ENCODE data around the gene GRWD1.

GRWD1 gene

GRCh38 chr19:48428670-48429069, 17.1 kb upstream of the GRWD1 start:
- no peak for DNase-seq

- no peak for DNase-seq
Observed at GRCh38 chr19:48433337-48433736, 12.4 kb upstream of the GRWD1 start.

- no peak for DNase-seq
Observed at GRCh38 chr19:48436586-48436985, 9.2 kb upstream of the GRWD1 start.

DNA sequence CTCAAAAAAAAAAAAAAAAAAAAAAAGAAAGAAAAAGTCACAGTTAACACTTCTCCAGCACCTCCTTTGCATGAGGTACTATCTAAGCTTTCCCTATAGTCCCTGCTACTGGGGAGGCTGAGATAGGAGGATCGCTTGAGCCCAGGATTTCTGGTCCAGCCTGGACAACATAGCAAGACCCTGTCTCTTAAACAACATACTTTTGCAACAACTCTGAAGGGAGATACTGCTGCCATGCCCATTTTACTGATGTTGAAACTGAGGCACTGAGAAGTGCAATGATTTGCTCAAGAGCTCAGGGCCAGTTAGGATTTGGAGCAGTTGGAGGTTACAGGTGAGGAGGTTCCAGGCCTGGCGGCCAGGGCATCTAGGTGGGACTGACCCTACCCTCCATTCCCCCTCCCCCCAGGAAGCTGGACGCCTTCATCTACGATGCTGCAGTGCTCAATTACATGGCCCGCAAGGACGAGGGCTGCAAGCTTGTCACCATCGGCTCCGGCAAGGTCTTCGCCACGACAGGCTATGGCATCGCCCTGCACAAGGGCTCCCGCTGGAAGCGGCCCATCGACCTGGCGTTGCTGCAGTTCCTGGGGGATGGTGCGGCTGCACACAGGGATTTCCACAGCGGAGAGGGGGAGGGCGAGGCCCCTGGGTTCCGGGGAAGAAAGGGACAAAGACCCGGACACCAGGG, 4.3 kb upstream of the GRWD1 start:
- DNase-seq = no peak

GRCh38 chr19:48442116-48443035, 3.4 kb upstream of the GRWD1 start:
- no peak for DNase-seq

GRCh38 chr19:48443256-48443655, 2.5 kb upstream of the GRWD1 start:
- DNase-seq = no peak

- DNase-seq = no peak
Observed at GRCh38 chr19:48443731-48444128, 2.1 kb upstream of the GRWD1 start.

GRCh38 chr19:48444129-48444935, 1.5 kb upstream of the GRWD1 start:
- no peak for DNase-seq

DNA sequence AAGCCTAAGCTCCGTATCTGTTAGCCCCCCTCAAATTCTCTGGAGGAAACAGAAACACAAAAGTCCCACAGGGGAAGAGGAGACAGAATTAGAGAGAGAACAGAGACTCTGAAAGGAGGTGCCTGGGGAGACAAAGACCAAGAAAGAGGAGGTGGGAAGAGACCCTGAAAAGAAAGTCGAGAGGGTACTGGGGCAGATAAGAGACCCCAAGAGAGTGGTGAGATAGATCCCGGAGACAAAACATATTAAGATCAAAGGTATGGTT, 915 bp upstream of the GRWD1 start:
- DNase-seq = no peak

GRCh38 chr19:48445256-48445605, 552 bp upstream of the GRWD1 start:
- no peak for DNase-seq

DNA sequence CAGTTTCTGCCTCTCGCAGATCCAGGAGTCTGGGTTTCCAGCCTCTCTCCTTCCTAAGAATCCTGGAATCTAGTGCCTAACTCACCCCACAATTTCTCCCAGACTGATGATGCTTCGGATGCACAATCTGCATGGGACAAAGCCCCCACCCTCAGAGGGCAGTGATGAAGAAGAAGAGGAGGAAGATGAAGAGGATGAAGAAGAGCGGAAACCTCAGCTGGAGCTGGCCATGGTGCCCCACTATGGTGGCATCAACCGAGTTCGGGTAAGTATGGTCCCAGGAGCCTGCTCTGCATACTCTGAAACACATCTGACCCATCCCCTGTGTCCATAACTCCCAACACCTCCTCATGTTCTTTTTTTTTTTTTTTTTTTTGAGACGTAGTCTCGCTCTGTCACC, 796 bp downstream of the GRWD1 start:
- no peak for DNase-seq

DNA sequence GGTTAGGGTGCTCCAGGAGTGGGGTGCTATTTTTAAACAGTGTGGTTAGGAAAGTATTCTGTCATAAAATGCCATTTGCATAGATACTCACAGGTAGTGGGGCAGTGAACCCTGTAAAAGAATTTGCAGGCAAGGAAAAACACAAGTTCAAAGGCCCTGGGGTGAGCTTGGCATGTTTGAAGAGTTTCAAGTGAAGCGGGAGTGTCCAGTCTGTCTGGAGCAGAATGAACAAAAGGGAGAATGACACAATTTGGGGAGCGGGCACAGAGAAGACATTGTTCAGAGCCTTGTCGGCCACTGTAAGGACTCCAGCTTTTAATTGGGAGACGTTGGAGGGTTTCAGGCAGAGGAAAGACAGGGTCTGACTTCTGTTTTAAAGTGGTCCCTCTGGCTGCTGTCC, 2.8 kb downstream of the GRWD1 start:
- no peak for DNase-seq

- no peak for DNase-seq
Observed at GRCh38 chr19:48450441-48450840, 4.7 kb downstream of the GRWD1 start.

GRCh38 chr19:48450863-48451262, 5.1 kb downstream of the GRWD1 start:
- DNase-seq = no peak

DNA sequence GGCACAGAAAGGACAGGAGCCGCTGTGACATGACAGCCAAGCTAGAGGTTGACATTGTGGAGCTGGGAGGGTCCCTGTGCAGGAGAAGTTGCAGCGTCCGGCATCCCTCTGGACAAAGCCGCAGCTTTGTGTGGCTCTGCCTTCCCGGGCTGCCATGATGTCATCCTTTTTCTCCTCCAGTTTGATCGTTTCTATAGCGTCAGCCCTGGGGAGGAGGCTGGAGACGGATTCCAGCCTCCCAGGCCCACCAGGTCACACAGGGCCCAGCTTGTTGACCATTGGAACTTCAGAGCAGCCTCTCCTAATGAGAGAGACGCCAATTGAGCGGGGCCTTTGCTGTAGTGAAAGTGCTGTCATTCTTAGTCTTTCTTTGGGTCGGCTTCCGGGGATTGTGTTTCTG, 5.8 kb downstream of the GRWD1 start:
- DNase-seq = no peak

- no peak for DNase-seq
Observed at GRCh38 chr19:48452289-48453190, 6.8 kb downstream of the GRWD1 start.

- no peak for DNase-seq
Observed at GRCh38 chr19:48454150-48454730, 8.5 kb downstream of the GRWD1 start.

GRCh38 chr19:48455171-48455907, 9.6 kb downstream of the GRWD1 start, which contains the start of gene KCNJ14:
TSS of gene KCNJ14 (plus strand) at chr19:48455574. CDS start at chr19:48461725, 6,151 bp downstream.
- DNase-seq = no peak

DNA sequence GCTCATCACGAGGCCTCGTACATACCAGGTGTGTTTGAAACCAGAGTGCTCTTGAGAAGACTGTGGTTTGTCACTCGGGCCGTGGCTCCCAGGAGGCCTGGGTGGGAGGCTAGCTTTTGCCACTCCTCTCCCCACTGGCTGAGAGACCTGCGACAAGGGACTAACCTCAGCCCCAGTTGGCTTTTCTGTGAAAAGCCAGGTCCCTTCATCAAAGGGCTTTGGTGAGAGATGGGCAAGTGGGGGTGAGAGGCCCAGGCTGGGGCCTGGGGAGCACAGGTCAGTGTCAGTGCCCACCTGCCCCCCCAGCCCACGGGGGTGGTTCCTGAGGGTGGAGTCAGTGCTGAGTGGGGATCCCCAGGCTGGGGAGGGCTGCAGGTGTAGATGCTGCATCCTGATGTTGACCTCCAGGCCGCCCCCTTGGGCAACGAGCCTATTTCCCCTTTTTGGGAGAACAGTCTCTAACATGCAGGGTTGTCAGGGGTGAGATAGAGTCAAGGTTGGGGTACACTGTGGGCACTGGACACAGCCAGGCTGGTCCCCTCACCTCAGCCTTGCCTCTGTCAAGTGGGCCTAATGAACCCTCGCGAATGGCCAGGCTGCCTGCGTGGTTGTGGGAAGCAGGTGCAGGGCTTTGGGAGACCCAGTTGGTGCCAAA, 10.3 kb downstream of the GRWD1 start:
- no peak for DNase-seq

DNA sequence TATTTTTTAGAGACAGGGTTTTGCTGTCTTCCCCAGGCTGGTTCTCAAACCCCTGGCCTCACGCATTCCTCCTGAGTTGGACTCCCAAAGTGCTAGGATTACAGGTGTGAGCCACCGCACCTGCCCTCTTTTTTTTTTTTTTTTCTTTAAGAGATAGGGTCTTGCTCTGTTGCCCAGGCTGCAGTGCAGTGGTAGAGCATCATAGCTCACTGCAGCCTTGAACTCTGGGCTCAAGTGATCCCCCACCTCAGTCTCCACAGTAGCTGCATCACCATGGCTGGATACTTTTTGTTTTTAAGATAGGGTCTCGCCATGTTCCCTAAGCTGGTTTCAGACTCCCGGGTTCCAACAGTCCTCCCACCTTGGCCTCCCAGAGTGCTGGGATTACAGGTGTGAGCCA, 11.1 kb downstream of the GRWD1 start:
- no peak for DNase-seq

- DNase-seq = no peak
Observed at GRCh38 chr19:48458016-48458415, 12.2 kb downstream of the GRWD1 start.

All from stimulated activated CD4-positive, alpha-beta T cell treated with anti-CD3 and anti-CD28 coated beads, Interleukin-4, amount 100 ng/mL, for 24 hours (primary cell).